Posterior vena cava (tissue), 2 donors: ENCODE measurements around the gene RNF224. TPM values are rescaled to one million over a fixed set of nuclear protein-coding genes. Genes with fewer than 3 reads are reported as not detected.
A peak's percentile ranks its signal among the peaks of the same experiment; 100 is the strongest.

Source experiments
- DNase-seq: peaks from one replicate; pipeline ENCODE4 v3.0.0-alpha.2; 2020; ENCODE audit warnings: low spot score
- intact Hi-C, 2 donors: fragments of 100-400 bp; cut with DNase I; formaldehyde crosslinking; loops; one replicate each; pipeline versions ENCODE4 v1.14.1 to v1.14.2; 2022 to 2023
- total RNA-seq, 2 donors: library from RNA; stranded (reverse); fragmentation: NEBNext Ultra II Directional; extraction: Animal tissue kit (Norgen Biotek cat#: 25700); gene quantifications; one replicate each; pipeline ENCODE4 v1.2.1, GENCODE V29; 2021
- donor health status: DM: yes; HTN: yes; CAD: no.
- donor health status: DM: yes; HTN: yes; CAD: no.

Gene RNF224
- total RNA-seq, 2 donors from 2014 or later = not detected

DNA sequence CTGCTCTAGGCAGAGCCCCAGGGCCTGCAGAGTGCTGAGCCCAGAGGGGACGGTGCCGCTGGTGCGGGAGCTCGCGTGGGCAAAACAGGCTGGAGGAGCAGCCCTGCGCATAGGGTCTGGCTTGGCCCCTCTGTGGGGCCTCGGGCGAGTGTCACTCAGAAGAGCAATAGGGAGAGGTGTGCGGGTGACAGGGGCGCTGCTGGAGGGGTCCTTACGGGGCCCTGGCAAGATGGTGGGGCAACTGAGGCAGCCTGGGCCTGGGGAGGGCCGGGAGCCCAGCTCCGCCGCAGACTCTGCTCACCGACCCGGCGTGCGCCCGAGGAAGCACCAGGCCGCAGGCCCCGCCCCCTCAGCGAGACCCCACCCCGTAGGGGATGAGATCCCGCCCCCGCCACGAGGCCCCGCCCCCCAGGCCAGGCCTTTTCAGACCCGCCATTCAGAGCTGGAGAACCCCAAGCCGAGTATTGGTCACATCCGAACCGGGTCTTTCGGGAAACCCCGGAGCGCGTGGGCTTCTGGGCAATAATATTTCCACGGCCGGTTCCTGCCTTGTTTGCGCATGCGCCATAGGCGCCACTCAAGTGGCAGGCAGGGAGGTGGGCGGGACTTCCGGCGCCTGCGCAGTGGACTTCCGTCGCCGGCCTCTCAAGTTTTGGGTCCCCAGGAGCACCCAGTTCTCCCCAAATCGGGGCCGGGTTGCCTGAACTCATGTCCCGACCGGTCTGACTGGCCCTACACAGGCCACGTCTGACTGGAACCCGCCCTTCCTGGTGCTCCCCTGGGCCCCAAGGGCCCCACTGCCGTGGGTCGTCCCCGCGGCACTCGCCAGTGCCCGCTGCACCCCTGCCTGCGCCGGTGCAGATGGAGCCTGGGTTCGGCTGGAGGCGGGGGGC lies 4.0 kb upstream of the RNF224 start:
- peak; percentile 99 for DNase-seq
- intact Hi-C loops = no loop called here

DNA sequence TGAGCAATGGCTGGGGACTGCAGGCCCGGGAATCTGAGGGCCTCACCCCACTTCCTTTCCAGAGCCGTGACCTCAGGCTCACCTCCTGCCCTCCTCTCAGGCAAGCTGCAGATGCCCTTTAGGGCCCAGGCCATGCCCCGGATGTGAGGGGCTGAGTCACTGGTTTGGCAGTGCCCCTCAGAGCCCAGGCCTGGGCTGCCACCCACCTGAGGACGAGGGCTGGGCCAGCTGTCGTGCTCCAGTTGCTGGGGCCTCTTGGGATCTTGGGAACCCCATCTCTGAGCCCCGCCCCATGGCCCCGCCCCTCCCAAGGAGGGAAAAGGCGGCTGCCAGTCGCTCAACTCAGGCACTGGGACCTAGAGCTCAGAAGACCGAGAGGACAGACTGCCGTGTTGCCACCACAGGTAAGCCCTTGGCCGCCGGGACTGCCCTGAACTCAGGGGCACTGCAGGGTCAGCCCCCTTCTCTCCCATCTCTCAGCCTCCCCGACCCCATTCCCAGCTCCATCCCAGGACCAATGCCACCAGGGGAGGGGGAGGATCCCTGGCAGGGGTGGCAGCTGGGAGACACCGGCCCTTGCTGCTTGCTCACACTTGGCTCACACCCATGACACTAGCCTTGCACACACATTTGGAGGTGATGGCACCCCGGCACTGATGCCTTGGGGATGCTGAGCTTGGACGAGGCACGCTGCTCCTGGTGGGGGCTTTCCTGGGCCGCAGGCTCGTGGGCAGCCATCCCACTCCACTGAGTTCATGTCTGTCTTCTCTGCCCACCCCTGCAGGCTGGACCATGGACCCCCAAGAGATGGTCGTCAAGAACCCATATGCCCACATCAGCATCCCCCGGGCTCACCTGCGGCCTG lies 2.2 kb upstream of the RNF224 start, which contains the start of gene CYSRT1:
CYSRT1 (plus strand) TSS at position 345 of the 865 bp plus-strand sequence; CDS start at position 793, 448 bp downstream.
- intact Hi-C loops = loop anchor here (2.0 to 5.0 kb wide), 2 partner anchors 104 to 108 kb away; no protein-coding TSS in a partner anchor
- DNase-seq = no peak

DNA sequence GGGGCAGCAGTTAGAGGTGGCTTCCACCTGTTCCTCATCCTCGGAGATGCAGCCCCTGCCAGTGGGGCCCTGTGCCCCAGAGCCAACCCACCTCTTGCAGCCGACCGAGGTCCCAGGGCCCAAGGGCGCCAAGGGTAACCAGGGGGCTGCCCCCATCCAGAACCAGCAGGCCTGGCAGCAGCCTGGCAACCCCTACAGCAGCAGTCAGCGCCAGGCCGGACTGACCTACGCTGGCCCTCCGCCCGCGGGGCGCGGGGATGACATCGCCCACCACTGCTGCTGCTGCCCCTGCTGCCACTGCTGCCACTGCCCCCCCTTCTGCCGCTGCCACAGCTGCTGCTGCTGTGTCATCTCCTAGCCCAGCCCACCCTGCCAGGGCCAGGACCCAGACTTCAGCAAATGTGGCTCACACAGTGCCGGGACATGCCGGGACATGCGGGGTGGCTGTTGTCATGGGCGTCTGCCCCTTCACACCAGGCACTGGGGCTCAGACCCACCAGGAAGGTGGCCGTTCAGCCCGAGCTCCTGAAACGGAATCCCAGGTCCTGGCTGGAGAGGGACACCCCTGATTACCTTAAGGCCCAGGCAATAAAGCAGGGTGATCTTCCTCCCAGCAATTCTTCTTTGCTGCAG lies 1.5 kb upstream of the RNF224 start:
- intact Hi-C loops = loop anchor here (2.0 to 5.0 kb wide), 2 partner anchors 105 to 109 kb away; no protein-coding TSS in a partner anchor

GRCh38 chr9:137226338-137227053 lies 806 bp upstream of the RNF224 start:
- DNase-seq = no peak
- intact Hi-C loops = loop anchor here in 1 of 2 donors (5.0 kb wide), 1 partner anchor 109 kb away; no protein-coding TSS in a partner anchor

More for the DNA sequence above, 1.5 kb upstream of the RNF224 start:
- DNase-seq = no peak

GRCh38 chr9:137227853-137228505 lies 677 bp downstream of the RNF224 start:
- intact Hi-C loops = loop anchor here in 1 of 2 donors (5.0 kb wide), 1 partner anchor 111 kb away; no protein-coding TSS in a partner anchor

DNA sequence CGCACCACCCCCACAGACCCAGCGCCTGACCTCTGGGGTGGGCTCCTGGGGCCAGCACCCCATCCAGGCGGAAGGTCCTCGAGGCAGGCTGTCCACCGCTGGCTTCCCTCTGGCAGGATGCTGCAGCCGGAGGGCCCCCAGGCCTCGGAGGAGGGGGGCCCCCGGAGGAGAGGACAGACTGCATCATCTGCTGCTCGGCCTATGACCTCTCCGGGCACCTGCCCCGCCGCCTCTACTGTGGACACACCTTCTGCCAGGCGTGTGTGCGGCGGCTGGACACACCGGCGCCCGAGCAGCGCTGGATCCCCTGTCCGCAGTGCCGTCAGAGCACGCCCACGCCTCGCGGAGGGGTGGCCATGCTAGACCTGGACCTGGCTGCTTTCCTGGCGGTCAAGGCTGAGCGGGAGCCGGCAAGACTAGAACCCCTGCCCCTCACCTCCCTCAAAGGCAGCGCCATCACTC lies 1.2 kb downstream of the RNF224 start:
- intact Hi-C loops = loop anchor here in 1 of 2 donors (5.0 kb wide), 1 partner anchor 111 kb away; no protein-coding TSS in a partner anchor
- no peak for DNase-seq

More at GRCh38 chr9:137227853-137228505, 677 bp downstream of the RNF224 start:
- no peak for DNase-seq

- intact Hi-C loops = loop anchor here in 1 of 2 donors (1.0 to 5.0 kb wide), 2 partner anchors 28 to 112 kb away; no protein-coding TSS in a partner anchor
- no peak for DNase-seq
Measured at GRCh38 chr9:137228968-137229896, 1.9 kb downstream of the RNF224 start.

DNA sequence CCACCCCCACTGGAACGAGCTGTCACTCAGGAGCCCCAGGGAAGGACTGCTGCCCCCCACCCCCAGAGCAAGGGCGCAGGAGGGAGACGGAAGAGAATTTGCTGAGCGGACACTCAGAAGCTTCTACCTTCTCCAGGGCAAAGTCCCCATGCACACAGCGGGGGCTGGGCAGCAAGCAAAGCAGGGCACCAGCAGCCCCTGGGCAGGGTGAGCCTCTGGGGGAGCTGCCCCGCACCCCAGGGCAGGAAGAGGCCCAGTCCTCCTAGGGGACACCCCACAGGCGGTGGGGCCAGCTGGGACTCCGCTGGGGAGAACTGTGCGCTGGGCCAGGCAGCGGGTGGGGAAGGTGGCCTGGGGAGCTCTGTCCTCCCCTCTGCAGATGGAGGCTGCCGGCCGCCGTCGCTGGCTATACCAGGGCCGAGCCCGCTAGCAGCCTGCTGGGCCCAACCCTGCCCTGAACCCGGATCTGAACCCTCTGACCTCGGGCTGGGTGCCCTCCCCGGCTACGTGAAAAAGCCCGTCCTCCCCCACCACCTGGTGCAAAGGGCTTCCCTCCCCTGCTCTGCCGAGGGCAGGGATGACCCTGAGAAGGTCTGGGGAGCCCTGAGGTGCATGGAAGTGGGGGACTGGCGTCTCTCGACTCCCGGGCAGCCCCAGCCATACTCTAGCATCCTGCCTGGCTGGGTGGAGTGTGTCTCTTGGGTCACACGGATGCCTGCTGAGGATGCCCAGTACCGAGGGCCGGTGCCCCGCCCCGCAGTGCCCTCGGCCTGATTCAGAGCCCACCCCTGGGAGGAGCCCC lies 2.8 kb downstream of the RNF224 start:
- no peak for DNase-seq
- intact Hi-C loops = loop anchor here in 1 of 2 donors (1.0 to 5.0 kb wide), 2 partner anchors 27 to 113 kb away; no protein-coding TSS in a partner anchor

DNA sequence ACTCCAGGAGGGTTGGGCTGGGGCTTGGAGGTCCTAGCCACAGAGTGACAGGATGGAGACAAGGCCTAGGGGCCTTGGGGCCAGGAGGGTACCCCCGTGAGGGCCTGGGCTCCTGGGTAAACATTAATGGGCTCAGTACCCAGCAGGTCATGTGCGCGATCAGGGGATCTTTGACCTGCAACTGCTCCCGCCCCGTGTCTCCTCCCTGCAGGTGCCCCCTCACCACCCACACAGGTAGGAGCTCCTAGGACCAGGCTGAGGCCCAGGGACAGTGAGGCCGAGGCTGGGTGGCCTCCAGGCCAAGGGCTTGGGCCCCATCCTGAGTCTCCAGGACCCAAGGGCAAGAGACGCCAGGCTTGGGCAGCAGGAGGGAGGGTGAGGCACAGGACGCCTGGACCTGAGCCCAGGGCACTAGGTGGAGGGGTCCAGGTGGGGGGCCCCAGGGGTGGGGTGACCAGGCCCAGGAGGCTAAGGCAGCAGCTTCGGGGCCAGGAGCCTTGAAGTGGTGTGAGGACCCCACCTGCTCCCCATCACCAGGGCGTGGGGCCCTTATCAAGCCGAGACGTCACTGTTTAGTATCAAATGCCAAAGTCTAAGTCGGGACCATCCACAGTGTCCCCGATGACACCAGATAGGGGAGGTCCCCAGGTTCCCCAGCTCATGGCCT lies 3.5 kb downstream of the RNF224 start, which contains the start of gene SLC34A3:
SLC34A3 (plus strand) TSS at position 197 of the 667 bp plus-strand sequence. CDS start 802 bp downstream, outside the sequence.
- DNase-seq = no peak
- intact Hi-C loops = no loop called here

GRCh38 chr9:137231372-137232039 lies 4.2 kb downstream of the RNF224 start:
- intact Hi-C loops = no loop called here
- DNase-seq = no peak

GRCh38 chr9:137232101-137232500 lies 4.8 kb downstream of the RNF224 start:
- no peak for DNase-seq
- intact Hi-C loops = no loop called here

- DNase-seq = no peak
- intact Hi-C loops = no loop called here
Measured at GRCh38 chr9:137232510-137232909, 5.2 kb downstream of the RNF224 start.

GRCh38 chr9:137233143-137233980 lies 6.1 kb downstream of the RNF224 start:
- intact Hi-C loops = no loop called here
- DNase-seq = no peak
